Neural progenitor cell (in vitro differentiated cells): ENCODE results near the gene MPL.

ENCODE experiments used
- EZH2 ChIP-seq: fragments of 200-600 bp; sonication (generic); IDR thresholded peaks from 2 replicates; pipeline ENCODE4 v1.6.1; 2017; ENCODE audit warnings: antibody characterized with exemption, mild to moderate bottlenecking, moderate library complexity
- EZH2phosphoT487 ChIP-seq: fragments of 200-600 bp; sonication (generic); IDR thresholded peaks from 2 replicates; pipeline ENCODE4 v1.6.1; 2017; ENCODE audit warnings: antibody characterized with exemption
- TF ChIP-seq, protein P1 (sequence below): fragments of 200-600 bp; sonication (generic); IDR thresholded peaks from 2 replicates; pipeline ENCODE4 v1.5.1; 2017; ENCODE audit warnings: antibody characterized with exemption, mild to moderate bottlenecking

DNA sequence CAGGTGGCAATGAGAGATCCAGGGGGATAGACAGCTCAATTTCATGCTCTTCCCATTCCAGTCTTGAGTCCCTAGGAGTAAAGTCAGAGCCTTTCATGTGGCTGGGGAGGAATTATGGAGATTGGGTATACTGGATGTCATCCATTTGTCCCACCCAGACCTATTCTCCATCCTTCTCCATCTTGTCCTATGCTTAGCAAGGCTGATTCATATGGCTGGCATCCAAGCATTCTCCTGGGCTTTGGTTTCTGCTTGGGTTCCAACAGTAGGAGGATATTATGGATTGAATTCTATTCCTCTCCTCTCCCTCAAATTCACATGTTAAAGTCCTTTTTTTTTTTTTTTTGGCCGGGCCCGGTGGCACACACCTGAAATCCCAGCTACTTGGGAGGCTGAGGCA is 17.3 kb downstream of the MPL start:
- TF ChIP-seq, protein P1, sequence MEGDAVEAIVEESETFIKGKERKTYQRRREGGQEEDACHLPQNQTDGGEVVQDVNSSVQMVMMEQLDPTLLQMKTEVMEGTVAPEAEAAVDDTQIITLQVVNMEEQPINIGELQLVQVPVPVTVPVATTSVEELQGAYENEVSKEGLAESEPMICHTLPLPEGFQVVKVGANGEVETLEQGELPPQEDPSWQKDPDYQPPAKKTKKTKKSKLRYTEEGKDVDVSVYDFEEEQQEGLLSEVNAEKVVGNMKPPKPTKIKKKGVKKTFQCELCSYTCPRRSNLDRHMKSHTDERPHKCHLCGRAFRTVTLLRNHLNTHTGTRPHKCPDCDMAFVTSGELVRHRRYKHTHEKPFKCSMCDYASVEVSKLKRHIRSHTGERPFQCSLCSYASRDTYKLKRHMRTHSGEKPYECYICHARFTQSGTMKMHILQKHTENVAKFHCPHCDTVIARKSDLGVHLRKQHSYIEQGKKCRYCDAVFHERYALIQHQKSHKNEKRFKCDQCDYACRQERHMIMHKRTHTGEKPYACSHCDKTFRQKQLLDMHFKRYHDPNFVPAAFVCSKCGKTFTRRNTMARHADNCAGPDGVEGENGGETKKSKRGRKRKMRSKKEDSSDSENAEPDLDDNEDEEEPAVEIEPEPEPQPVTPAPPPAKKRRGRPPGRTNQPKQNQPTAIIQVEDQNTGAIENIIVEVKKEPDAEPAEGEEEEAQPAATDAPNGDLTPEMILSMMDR: no peak
- TF ChIP-seq EZH2 (no peak), EZH2phosphoT487 (no peak)
